Caki2 (cell line): ENCODE data around the gene PHKB. TPM values are rescaled to one million over a fixed set of nuclear protein-coding genes. Genes with fewer than 3 reads are reported as not detected.
"Not testable (repeated sequence)": the region's sequence is repeated elsewhere in the genome, so short reads cannot be mapped to it uniquely, and the experiment has no call there.

Source experiments
- DNase-seq: peaks from one replicate; pipeline ENCODE4 v3.0.0-alpha.2; 2015; ENCODE audit warnings: low read depth
- in situ Hi-C: cut with HindIII; loops from 2 replicates; pipeline ENCODE4 v1.10.0; 2016; ENCODE audit warnings: low sequenced_read_pairs, low pct_unique_long_range_greater_than_20kb, mixed read lengths
- total RNA-seq: library from RNA; depleted of rRNA; stranded (reverse); fragments of >200 nt; shearing (Covaris generic); gene quantifications from 2 replicates; pipeline ENCODE4 v1.2.3, GENCODE V29; 2014; ENCODE audit warnings: low replicate concordance

PHKB gene
- total RNA-seq, 1 experiment from 2014 or later: 27.2 TPM

- in situ Hi-C loops: no loop called here
Measured at GRCh38 chr16:47631131-47631530, 170.0 kb downstream of the PHKB start.

GRCh38 chr16:47634126-47634525, 173.0 kb downstream of the PHKB start:
- in situ Hi-C loops: no loop called here
- no peak for DNase-seq

More at GRCh38 chr16:47631131-47631530, 170.0 kb downstream of the PHKB start:
- no peak for DNase-seq

- DNase-seq: no peak
- in situ Hi-C loops: no loop called here
Measured at GRCh38 chr16:47634727-47635126, 173.6 kb downstream of the PHKB start.

- in situ Hi-C loops: no loop called here
- no peak for DNase-seq
Measured at GRCh38 chr16:47636501-47637099, 175.5 kb downstream of the PHKB start.

GRCh38 chr16:47638175-47638574, 177.0 kb downstream of the PHKB start:
- in situ Hi-C loops: no loop called here

GRCh38 chr16:47640661-47641060, 179.5 kb downstream of the PHKB start:
- DNase-seq: no peak
- in situ Hi-C loops: no loop called here

More at GRCh38 chr16:47638175-47638574, 177.0 kb downstream of the PHKB start:
- no peak for DNase-seq

- no peak for DNase-seq
- in situ Hi-C loops: no loop called here
Measured at GRCh38 chr16:47643323-47644000, 182.3 kb downstream of the PHKB start.

GRCh38 chr16:47644166-47644565, 183.0 kb downstream of the PHKB start:
- in situ Hi-C loops: no loop called here

GRCh38 chr16:47644661-47645060, 183.5 kb downstream of the PHKB start:
- DNase-seq: no peak
- in situ Hi-C loops: no loop called here

More at GRCh38 chr16:47644166-47644565, 183.0 kb downstream of the PHKB start:
- no peak for DNase-seq

- no peak for DNase-seq
- in situ Hi-C loops: no loop called here
Measured at GRCh38 chr16:47646914-47647313, 185.8 kb downstream of the PHKB start.

GRCh38 chr16:47657032-47657431, 195.9 kb downstream of the PHKB start:
- DNase-seq: no peak
- in situ Hi-C loops: no loop called here

- in situ Hi-C loops: no loop called here
- DNase-seq: no peak
Measured at GRCh38 chr16:47657977-47658376, 196.8 kb downstream of the PHKB start.

GRCh38 chr16:47660540-47660939, 199.4 kb downstream of the PHKB start:
- DNase-seq: no peak
- in situ Hi-C loops: no loop called here

- in situ Hi-C loops: no loop called here
- peak; percentile 12 for DNase-seq
Measured at GRCh38 chr16:47664653-47665325, 203.7 kb downstream of the PHKB start.

GRCh38 chr16:47666434-47666833, 205.3 kb downstream of the PHKB start:
- no peak for DNase-seq
- in situ Hi-C loops: no loop called here

GRCh38 chr16:47667956-47668355, 206.8 kb downstream of the PHKB start:
- DNase-seq: no peak
- in situ Hi-C loops: no loop called here

GRCh38 chr16:47672475-47672874, 211.3 kb downstream of the PHKB start:
- no peak for DNase-seq
- in situ Hi-C loops: no loop called here

GRCh38 chr16:47676635-47677177, 215.6 kb downstream of the PHKB start:
- in situ Hi-C loops: no loop called here
- DNase-seq: no peak

- DNase-seq, in situ Hi-C loops: not testable (repeated sequence)
Measured at GRCh38 chr16:47681571-47681970, 220.4 kb downstream of the PHKB start.
